Peyer's patch (tissue), 4 donors: ENCODE results near the gene CLINT1.

Source experiments
- POLR2A ChIP-seq, 2 donors: fragments of 450-650 bp; IDR thresholded peaks; one replicate each; pipeline ENCODE4 v1.5.1; 2017; ENCODE audit warnings: antibody characterized with exemption in 2 of 2, mild to moderate bottlenecking in 2 of 2, moderate library complexity in 2 of 2
- TF ChIP-seq, protein P1 (sequence below), 6 experiments: fragments of 450-650 bp in 4 of 6; fragments of 200-600 bp in 2 of 6; sonication (generic) in 1 of 6; IDR thresholded peaks; one replicate each; pipeline ENCODE4 v1.5.1; 2017 to 2019; ENCODE audit warnings: antibody characterized with exemption in 6 of 6, mild to moderate bottlenecking in 3 of 6, moderate library complexity in 1 of 6

DNA sequence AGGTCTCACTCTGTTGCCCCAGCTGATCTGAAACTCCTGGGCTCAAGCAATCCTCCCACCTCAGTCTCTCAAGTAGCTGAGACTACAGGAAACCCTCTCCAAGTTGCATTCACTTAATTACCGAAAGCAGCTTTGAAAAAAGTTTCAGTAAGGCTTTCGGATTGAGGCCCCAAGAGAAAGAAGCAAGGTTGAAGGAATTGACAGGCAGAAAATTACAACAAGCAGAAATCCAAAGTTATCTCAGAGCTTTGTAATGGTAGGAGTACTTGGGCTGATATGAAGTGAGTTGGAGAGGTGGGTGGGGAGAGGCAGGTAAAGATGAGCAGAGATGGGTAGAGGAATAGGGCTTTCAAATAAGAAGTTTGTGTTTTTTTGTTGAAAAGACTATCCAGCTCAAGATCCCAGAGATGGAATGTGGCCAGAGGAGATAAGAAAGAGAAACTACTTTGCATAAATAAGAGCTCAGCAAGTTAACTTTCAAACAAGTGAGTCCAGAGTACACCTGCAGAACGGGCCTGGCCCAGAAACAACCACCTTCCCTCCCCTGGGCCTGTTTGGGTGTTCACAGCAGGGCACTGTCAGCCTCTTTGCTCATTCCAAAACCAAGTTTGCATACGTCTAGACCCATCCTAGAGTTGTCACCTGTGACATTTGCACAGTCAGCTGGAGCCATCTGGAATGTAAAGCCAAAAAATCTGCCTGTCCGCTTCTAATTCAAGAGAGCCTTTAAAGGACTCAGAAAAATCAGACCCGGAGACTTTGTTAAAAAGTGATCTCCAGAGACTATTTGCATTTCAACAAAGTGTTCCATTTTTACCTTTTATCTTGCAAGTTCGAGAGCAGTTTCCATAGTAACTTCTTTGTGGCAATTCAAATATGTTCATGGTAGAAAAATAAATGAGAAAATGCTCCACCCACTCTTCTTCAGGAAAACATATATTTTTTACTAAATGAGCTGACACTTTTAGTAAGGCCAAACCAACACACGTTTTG is 2.2 kb upstream of the CLINT1 start:
- TF ChIP-seq, protein P1, sequence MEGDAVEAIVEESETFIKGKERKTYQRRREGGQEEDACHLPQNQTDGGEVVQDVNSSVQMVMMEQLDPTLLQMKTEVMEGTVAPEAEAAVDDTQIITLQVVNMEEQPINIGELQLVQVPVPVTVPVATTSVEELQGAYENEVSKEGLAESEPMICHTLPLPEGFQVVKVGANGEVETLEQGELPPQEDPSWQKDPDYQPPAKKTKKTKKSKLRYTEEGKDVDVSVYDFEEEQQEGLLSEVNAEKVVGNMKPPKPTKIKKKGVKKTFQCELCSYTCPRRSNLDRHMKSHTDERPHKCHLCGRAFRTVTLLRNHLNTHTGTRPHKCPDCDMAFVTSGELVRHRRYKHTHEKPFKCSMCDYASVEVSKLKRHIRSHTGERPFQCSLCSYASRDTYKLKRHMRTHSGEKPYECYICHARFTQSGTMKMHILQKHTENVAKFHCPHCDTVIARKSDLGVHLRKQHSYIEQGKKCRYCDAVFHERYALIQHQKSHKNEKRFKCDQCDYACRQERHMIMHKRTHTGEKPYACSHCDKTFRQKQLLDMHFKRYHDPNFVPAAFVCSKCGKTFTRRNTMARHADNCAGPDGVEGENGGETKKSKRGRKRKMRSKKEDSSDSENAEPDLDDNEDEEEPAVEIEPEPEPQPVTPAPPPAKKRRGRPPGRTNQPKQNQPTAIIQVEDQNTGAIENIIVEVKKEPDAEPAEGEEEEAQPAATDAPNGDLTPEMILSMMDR (IDR thresholded peaks at IDR 0.05): no peak
- TF ChIP-seq POLR2A (IDR thresholded peaks at IDR 0.05): no peak
